HFFc6 (cell line): ENCODE measurements around the gene ZNF580. TPM values are rescaled to one million over a fixed set of nuclear protein-coding genes. Genes with fewer than 3 reads are reported as not detected.

Experiments used
- DNase-seq: peaks from one replicate; pipeline ENCODE4 v3.0.0-alpha.2; 2018
- H3K27ac Mint-ChIP-seq: 2 replicates; pipeline ENCODE4 v1.8.0; 2020; ENCODE audit warnings: mild to moderate bottlenecking, mixed read lengths
- H3K27me3 Mint-ChIP-seq: 2 replicates; pipeline ENCODE4 v1.8.0; 2021; ENCODE audit warnings: mild to moderate bottlenecking, moderate library complexity, mixed read lengths; ENCODE audit not compliant: insufficient read depth
- H3K36me3 Mint-ChIP-seq: 2 replicates; pipeline ENCODE4 v1.8.0; 2021; ENCODE audit warnings: low read depth, mixed read lengths
- H3K4me1 Mint-ChIP-seq: 2 replicates; pipeline ENCODE4 v1.8.0; 2020; ENCODE audit warnings: low read depth, mixed read lengths
- H3K4me3 Mint-ChIP-seq: 2 replicates; pipeline ENCODE4 v1.8.0; 2020; ENCODE audit warnings: mild to moderate bottlenecking, moderate library complexity, mixed read lengths
- H3K9me3 Mint-ChIP-seq: 2 replicates; pipeline ENCODE4 v1.8.0; 2020; ENCODE audit warnings: mild to moderate bottlenecking, mixed read lengths
- CTCF ChIP-seq: fragments of 200-600 bp; sonication (generic); IDR thresholded peaks from 2 replicates; pipeline ENCODE4 v1.5.0; 2021; ENCODE audit warnings: antibody characterized with exemption, mild to moderate bottlenecking
- total RNA-seq, 6 experiments: library from RNA; stranded (reverse); fragmentation: NEBNext Ultra II Directional; extraction: Animal tissue kit (Norgen Biotek cat#: 25700); gene quantifications; 2 replicates in 1 of 6; 3 replicates in 5 of 6; pipeline ENCODE4 v1.2.3, GENCODE V29; 2021

ZNF580 gene
- total RNA-seq, 6 experiments from 2014 or later = 51.0 to 60.5 (median 57.7) TPM

GRCh38 chr19:55676383-55676782 is 35.6 kb downstream of the ZNF580 start:
- H3K27ac Mint-ChIP-seq = peak overlapping the region; percentile 55
- peaks cover 36% of the 10 kb centered on the region for H3K36me3 Mint-ChIP-seq
- H3K4me1 Mint-ChIP-seq = peaks cover 70% of the 10 kb centered on the region
- peaks cover 7% of the 10 kb centered on the region for H3K27me3 Mint-ChIP-seq
- peak; percentile 53; the same call in 1 of the 2 replicates for TF ChIP-seq CTCF
- H3K9me3 Mint-ChIP-seq = no peaks in the 10 kb centered on the region
- peak; percentile 30 for DNase-seq
- H3K4me3 Mint-ChIP-seq = peak overlapping the region; percentile 96

- Mint-ChIP-seq H3K4me1 (peaks cover 68% of the 10 kb centered on the region), H3K27me3 (peaks cover 7% of the 10 kb centered on the region), H3K9me3 (no peaks in the 10 kb centered on the region), H3K36me3 (peaks cover 36% of the 10 kb centered on the region), H3K4me3 (peak overlapping the region; percentile 96), H3K27ac (peak overlapping the region; percentile 55)
- no peak for DNase-seq
- no peak for TF ChIP-seq CTCF
These were observed 36.2 kb downstream of the ZNF580 start for GRCh38 chr19:55676889-55677505.

- TF ChIP-seq CTCF = no peak
- Mint-ChIP-seq H3K27ac (0 out of 2 replicates have a peak overlapping the region, but pooled peaks have one; percentile 42), H3K9me3 (no peaks in the 10 kb centered on the region), H3K27me3 (peaks cover 7% of the 10 kb centered on the region), H3K4me1 (peaks cover 62% of the 10 kb centered on the region), H3K4me3 (peak overlapping the region; percentile 41), H3K36me3 (peaks cover 32% of the 10 kb centered on the region)
- no peak for DNase-seq
These were observed 36.8 kb downstream of the ZNF580 start for GRCh38 chr19:55677572-55678028.

- DNase-seq = no peak
- no peak overlapping the region for H3K27ac Mint-ChIP-seq
- H3K36me3 Mint-ChIP-seq = peaks cover 32% of the 10 kb centered on the region
- H3K4me3 Mint-ChIP-seq = no peak overlapping the region
- H3K27me3 Mint-ChIP-seq = peaks cover 7% of the 10 kb centered on the region
- H3K9me3 Mint-ChIP-seq = no peaks in the 10 kb centered on the region
- peaks cover 58% of the 10 kb centered on the region for H3K4me1 Mint-ChIP-seq
- no peak for TF ChIP-seq CTCF
These were observed 37.4 kb downstream of the ZNF580 start for GRCh38 chr19:55678121-55678671.

- Mint-ChIP-seq H3K9me3 (no peaks in the 10 kb centered on the region), H3K36me3 (peaks cover 32% of the 10 kb centered on the region), H3K4me1 (peaks cover 47% of the 10 kb centered on the region), H3K27ac (peak overlapping the region; percentile 63), H3K4me3 (no peak overlapping the region), H3K27me3 (peaks cover 7% of the 10 kb centered on the region; the same call in 1 of the 2 replicates)
- no peak for TF ChIP-seq CTCF
- peak; percentile 38 for DNase-seq
These were observed 38.8 kb downstream of the ZNF580 start for GRCh38 chr19:55679343-55680257.
